ENCODE data around the gene SRSF1.
A peak's percentile ranks its signal among the peaks of the same experiment; 100 is the strongest.

The SRSF1 gene

DNA sequence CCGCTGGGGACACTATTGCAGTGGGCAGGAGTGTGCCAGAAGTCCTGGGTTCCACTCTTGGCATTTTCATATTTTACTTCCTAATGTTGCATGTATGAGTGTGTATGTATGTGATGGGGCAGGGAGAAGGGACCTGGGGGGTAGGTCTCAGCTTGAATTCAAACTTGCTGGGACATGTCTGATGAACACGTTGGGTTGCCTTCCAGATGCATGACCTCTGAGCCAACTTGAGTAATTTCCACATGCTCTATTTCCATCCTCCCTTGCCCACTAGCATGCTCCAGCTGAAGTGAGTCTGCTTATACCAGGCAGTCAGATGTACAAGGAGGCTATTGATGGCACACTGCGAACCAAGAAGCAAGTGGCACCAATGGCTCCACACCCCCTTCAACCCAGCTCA is 32.9 kb upstream of the SRSF1 start:
- no peaks in the 10 kb centered on the region for H3K27me3 ChIP-seq (ENCODE audit: insufficient read depth, poor library complexity, severe bottlenecking)

GRCh38 chr17:58032691-58033415 is 25.8 kb upstream of the SRSF1 start:
- H3K27ac ChIP-seq (ENCODE audit: poor library complexity, severe bottlenecking) = no peak overlapping the region
- H3K4me3 ChIP-seq (ENCODE audit: severe bottlenecking) = no peak overlapping the region
- no peak for TF ChIP-seq CTCF (IDR thresholded peaks at IDR 0.05; ENCODE audit: poor library complexity, severe bottlenecking)
- H3K36me3 ChIP-seq (ENCODE audit: low read depth) = no peaks in the 10 kb centered on the region
- no peaks in the 10 kb centered on the region for H3K27me3 ChIP-seq (ENCODE audit: insufficient read depth, poor library complexity, severe bottlenecking)
- ATAC-seq (ENCODE audit: low read depth) (no peak), DNase-seq (ENCODE audit: low spot score) (no peak)
- no peaks in the 10 kb centered on the region for H3K4me1 ChIP-seq (ENCODE audit: insufficient read depth, poor library complexity, severe bottlenecking)
- no peaks in the 10 kb centered on the region for H3K9me3 ChIP-seq (ENCODE audit: severe bottlenecking)

More for the DNA sequence above, 32.9 kb upstream of the SRSF1 start:
- Histone ChIP-seq H3K9me3 (ENCODE audit: severe bottlenecking) (no peaks in the 10 kb centered on the region), H3K36me3 (ENCODE audit: low read depth) (no peaks in the 10 kb centered on the region), H3K27ac (ENCODE audit: poor library complexity, severe bottlenecking) (no peak overlapping the region), H3K4me1 (ENCODE audit: insufficient read depth, poor library complexity, severe bottlenecking) (no peaks in the 10 kb centered on the region), H3K4me3 (ENCODE audit: severe bottlenecking) (no peak overlapping the region)
- DNase-seq (ENCODE audit: low spot score) (no peak), ATAC-seq (ENCODE audit: low read depth) (peak; percentile 46; the same call in 1 of the 3 replicates)
- TF ChIP-seq CTCF (IDR thresholded peaks at IDR 0.05; ENCODE audit: poor library complexity, severe bottlenecking) = no peak

- Histone ChIP-seq H3K27me3 (ENCODE audit: insufficient read depth, poor library complexity, severe bottlenecking) (no peaks in the 10 kb centered on the region), H3K9me3 (ENCODE audit: severe bottlenecking) (no peaks in the 10 kb centered on the region), H3K4me1 (ENCODE audit: insufficient read depth, poor library complexity, severe bottlenecking) (peaks cover 1% of the 10 kb centered on the region), H3K4me3 (ENCODE audit: severe bottlenecking) (no peak overlapping the region), H3K27ac (ENCODE audit: poor library complexity, severe bottlenecking) (no peak overlapping the region), H3K36me3 (ENCODE audit: low read depth) (no peaks in the 10 kb centered on the region)
- no peak for ATAC-seq (ENCODE audit: low read depth)
- DNase-seq (ENCODE audit: low spot score) = no peak
- no peak for TF ChIP-seq CTCF (IDR thresholded peaks at IDR 0.05; ENCODE audit: poor library complexity, severe bottlenecking)
These were observed 21.5 kb upstream of the SRSF1 start for GRCh38 chr17:58028578-58028977.

GRCh38 chr17:58020401-58020800 is 13.4 kb upstream of the SRSF1 start:
- no peak for ATAC-seq (ENCODE audit: low read depth)
- H3K9me3 ChIP-seq (ENCODE audit: severe bottlenecking) = no peaks in the 10 kb centered on the region
- no peak for DNase-seq (ENCODE audit: low spot score)
- no peaks in the 10 kb centered on the region for H3K27me3 ChIP-seq (ENCODE audit: insufficient read depth, poor library complexity, severe bottlenecking)
- H3K27ac ChIP-seq (ENCODE audit: poor library complexity, severe bottlenecking) = no peak overlapping the region
- H3K4me3 ChIP-seq (ENCODE audit: severe bottlenecking) = no peak overlapping the region
- no peaks in the 10 kb centered on the region for H3K36me3 ChIP-seq (ENCODE audit: low read depth)
- no peak for TF ChIP-seq CTCF (IDR thresholded peaks at IDR 0.05; ENCODE audit: poor library complexity, severe bottlenecking)
- H3K4me1 ChIP-seq (ENCODE audit: insufficient read depth, poor library complexity, severe bottlenecking) = peaks cover 18% of the 10 kb centered on the region

DNA sequence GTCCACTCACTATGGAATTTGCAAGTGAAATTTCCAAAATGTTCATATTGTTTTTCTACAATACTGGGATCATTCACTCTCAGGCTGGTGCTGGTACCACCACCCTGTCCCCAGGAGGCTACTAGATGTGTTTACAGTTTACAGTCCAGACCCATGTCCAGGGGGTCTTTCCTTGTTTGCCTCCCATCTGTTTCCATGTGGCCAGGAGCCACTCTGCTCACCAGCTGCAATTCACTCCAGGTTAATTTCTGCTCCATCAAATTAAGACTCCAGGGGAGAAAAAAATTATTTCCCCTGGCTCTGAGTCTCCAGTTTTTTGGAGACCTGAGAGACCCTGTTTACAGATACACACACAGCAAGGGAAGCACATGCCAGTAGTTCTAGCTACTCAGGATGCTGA is 12.5 kb upstream of the SRSF1 start:
- ATAC-seq (ENCODE audit: low read depth) (no peak), DNase-seq (ENCODE audit: low spot score) (no peak)

More for the DNA sequence above, 12.5 kb upstream of the SRSF1 start:
- Histone ChIP-seq H3K4me3 (ENCODE audit: severe bottlenecking) (no peak overlapping the region), H3K9me3 (ENCODE audit: severe bottlenecking) (no peaks in the 10 kb centered on the region), H3K27me3 (ENCODE audit: insufficient read depth, poor library complexity, severe bottlenecking) (no peaks in the 10 kb centered on the region), H3K4me1 (ENCODE audit: insufficient read depth, poor library complexity, severe bottlenecking) (peaks cover 18% of the 10 kb centered on the region), H3K36me3 (ENCODE audit: low read depth) (no peaks in the 10 kb centered on the region), H3K27ac (ENCODE audit: poor library complexity, severe bottlenecking) (no peak overlapping the region)
- no peak for TF ChIP-seq CTCF (IDR thresholded peaks at IDR 0.05; ENCODE audit: poor library complexity, severe bottlenecking)

All from RWPE2 (cell line).